Left lung (tissue), 10 donors: ENCODE measurements around the gene PRSS50. TPM values are rescaled to one million over a fixed set of nuclear protein-coding genes. Genes with fewer than 3 reads are reported as not detected.

Experiments used
- ATAC-seq: fragments of 200-7000 bp; cut with Tn5 transposase; one replicate; pipeline ENCODE4 v1.9.1; 2020; ENCODE audit warnings: moderate library complexity
- DNase-seq, 4 donors: peaks; one replicate each; pipeline ENCODE4 v3.0.0-alpha.2; 2013 to 2020
- H3K27ac ChIP-seq, 2 donors: fragments of 200-600 bp; sonication (generic) in 1 of 2; one replicate each; pipeline versions ENCODE4 v1.5.0 to v1.8.0; 2020 to 2021
- H3K27me3 ChIP-seq, 2 donors: fragments of 200-600 bp; sonication (generic) in 1 of 2; one replicate each; pipeline versions ENCODE4 v1.5.0 to v1.8.0; 2020 to 2021
- H3K36me3 ChIP-seq, 2 donors: fragments of 200-600 bp; sonication (generic) in 1 of 2; one replicate each; pipeline versions ENCODE4 v1.5.0 to v1.8.0; 2020 to 2021
- H3K4me1 ChIP-seq, 2 donors: fragments of 200-600 bp; one replicate each; pipeline ENCODE4 v1.8.0; 2021
- H3K4me3 ChIP-seq, 2 donors: fragments of 200-600 bp; sonication (generic) in 1 of 2; one replicate each; pipeline versions ENCODE4 v1.5.0 to v1.8.0; 2020 to 2021; ENCODE audit warnings: mild to moderate bottlenecking in 1 of 2
- H3K9me3 ChIP-seq, 2 donors: fragments of 200-600 bp; sonication (generic) in 1 of 2; one replicate each; pipeline versions ENCODE4 v1.5.0 to v1.8.0; 2020 to 2021
- CTCF ChIP-seq, 2 donors: fragments of 200-600 bp; sonication (generic) in 1 of 2; IDR thresholded peaks; one replicate each; pipeline versions ENCODE4 v1.5.0 to v1.8.0; 2021; ENCODE audit warnings: antibody characterized with exemption in 2 of 2
- intact Hi-C, 2 donors: fragments of 100-400 bp; cut with DNase I; formaldehyde crosslinking; loops; one replicate each; pipeline versions ENCODE4 v1.11.2 to v1.14.2; 2022
- polyA plus RNA-seq, 6 donors: library from polyadenylated mRNA; unstranded; fragments of 120-200 nt; gene quantifications; one replicate each; pipeline ENCODE4 v1.2.1, GENCODE V29; 2013; ENCODE audit not compliant: insufficient read length in 6 of 6
- total RNA-seq, 2 donors: library from RNA; stranded (reverse); fragmentation: NEBNext Ultra II Directional; extraction: Animal tissue kit (Norgen Biotek cat#: 25700); gene quantifications; one replicate each; pipeline ENCODE4 v1.2.1, GENCODE V29; 2021
- donor health status: DM: no; HTN: yes; CAD: no.
- donor health status: DM: no; HTN: no; CAD: no.

PRSS50 gene
- total and polyA plus RNA-seq, 8 donors, result 0.24 to 1.1 (median 0.66) TPM

- no peaks in the 10 kb centered on the region for H3K9me3 ChIP-seq
- H3K4me1 ChIP-seq, result no peaks in the 10 kb centered on the region
- intact Hi-C loops, result no loop called here
- ATAC-seq (no peak), DNase-seq (no peak)
- H3K27ac ChIP-seq, result no peak overlapping the region
- TF ChIP-seq CTCF (IDR thresholded peaks at IDR 0.05), result no peak
- no peak overlapping the region for H3K4me3 ChIP-seq
- H3K36me3 ChIP-seq, result no peaks in the 10 kb centered on the region
- peaks cover 0 to 5% of the 10 kb centered on the region in 2 donors for H3K27me3 ChIP-seq
Observed at GRCh38 chr3:46725621-46726314, 8.1 kb upstream of the PRSS50 start.

GRCh38 chr3:46724424-46724823 lies 6.8 kb upstream of the PRSS50 start:
- Histone ChIP-seq H3K27me3 (peaks cover 0 to 7% of the 10 kb centered on the region in 2 donors), H3K27ac (no peak overlapping the region), H3K36me3 (no peaks in the 10 kb centered on the region), H3K4me1 (no peaks in the 10 kb centered on the region), H3K4me3 (no peak overlapping the region), H3K9me3 (no peaks in the 10 kb centered on the region)
- DNase-seq (no peak), ATAC-seq (no peak)
- no peak for TF ChIP-seq CTCF (IDR thresholded peaks at IDR 0.05)
- intact Hi-C loops, result no loop called here

- H3K4me3 ChIP-seq, result no peak overlapping the region
- no peak overlapping the region for H3K27ac ChIP-seq
- no peak for TF ChIP-seq CTCF (IDR thresholded peaks at IDR 0.05)
- ATAC-seq (no peak), DNase-seq (no peak)
- H3K4me1 ChIP-seq, result no peaks in the 10 kb centered on the region
- no peaks in the 10 kb centered on the region for H3K9me3 ChIP-seq
- peaks cover 0 to 16% of the 10 kb centered on the region in 2 donors for H3K27me3 ChIP-seq
- H3K36me3 ChIP-seq, result no peaks in the 10 kb centered on the region
- intact Hi-C loops, result no loop called here
Observed at GRCh38 chr3:46722443-46722842, 4.8 kb upstream of the PRSS50 start.

GRCh38 chr3:46721009-46721408 lies 3.3 kb upstream of the PRSS50 start:
- TF ChIP-seq CTCF (IDR thresholded peaks at IDR 0.05), result no peak
- Histone ChIP-seq H3K27ac (no peak overlapping the region), H3K4me1 (no peaks in the 10 kb centered on the region), H3K36me3 (no peaks in the 10 kb centered on the region), H3K27me3 (peaks cover 0 to 22% of the 10 kb centered on the region in 2 donors), H3K4me3 (no peak overlapping the region), H3K9me3 (no peaks in the 10 kb centered on the region)
- intact Hi-C loops, result no loop called here
- DNase-seq, result no peak
- no peak for ATAC-seq

GRCh38 chr3:46719735-46720271 lies 2.1 kb upstream of the PRSS50 start:
- intact Hi-C loops, result no loop called here
- Histone ChIP-seq H3K4me3 (no peak overlapping the region), H3K9me3 (no peaks in the 10 kb centered on the region), H3K4me1 (no peaks in the 10 kb centered on the region), H3K27ac (no peak overlapping the region), H3K27me3 (peaks cover 0 to 22% of the 10 kb centered on the region in 2 donors), H3K36me3 (no peaks in the 10 kb centered on the region)
- no peak for TF ChIP-seq CTCF (IDR thresholded peaks at IDR 0.05)
- no peak for ATAC-seq
- no peak for DNase-seq
